Endothelial cell of umbilical vein (primary cell): ENCODE measurements around the gene GRAMD1B. TPM values are rescaled to one million over a fixed set of nuclear protein-coding genes. Genes with fewer than 3 reads are reported as not detected.

ENCODE experiments used
- BruUV-seq: library from RNA; stranded (reverse); fragments of 400-500 nt; replicated peaks from 2 replicates; lab custom pipeline; 2021; lab: Mats Ljungman, UMichigan
- CTCF ChIA-PET: fragments of 300-600, 350-600 bp; sonication (Branson Sonifier 250); formaldehyde crosslinking; loops from one replicate; lab custom pipeline; 2021; ENCODE audit warnings: antibody characterized with exemption, inconsistent platforms; lab: Charles Lee
- POLR2A ChIA-PET: fragments of 300-600, 350-600 bp; sonication (Branson Sonifier 250); formaldehyde crosslinking; loops from one replicate; lab custom pipeline; 2021; ENCODE audit warnings: antibody characterized with exemption, inconsistent platforms; lab: Charles Lee
- DNase-seq: peaks from one replicate; pipeline ENCODE4 v3.0.0-alpha.2; 2011; ENCODE audit warnings: low read depth, low spot score
- FAIRE-seq: peaks from 2 replicates; lab custom pipeline; 2011; peaks lifted over from hg19 to GRCh38; lab: Jason Lieb, UNC
- H2AFZ ChIP-seq: 2 replicates; pipeline ENCODE4 v1.6.0; 2012; ENCODE audit warnings: low read depth, low read length, control low read depth, inconsistent platforms
- H3K27ac ChIP-seq: 2 replicates; pipeline ENCODE4 v1.5.1; 2011; ENCODE audit warnings: low read depth, mild to moderate bottlenecking, control low read depth, low read length, moderate library complexity; ENCODE audit not compliant: insufficient read depth
- H3K27me3 ChIP-seq, 2 experiments: 2 replicates each; pipeline versions ENCODE4 v1.6.0 to v1.6.1; 2011; ENCODE audit warnings: low read length in 2 of 2, mixed read lengths in 1 of 2; ENCODE audit not compliant: control insufficient read depth in 2 of 2, insufficient read depth in 2 of 2
- H3K36me3 ChIP-seq, 2 experiments: 2 replicates in 1 of 2; 3 replicates in 1 of 2; pipeline ENCODE4 v1.5.1; 2011; ENCODE audit warnings: low read length in 2 of 2, mild to moderate bottlenecking in 1 of 2, moderate library complexity in 1 of 2; ENCODE audit not compliant: control insufficient read depth in 2 of 2, insufficient read depth in 2 of 2; ENCODE audit errors: extremely low read depth in 1 of 2
- H3K4me1 ChIP-seq: 3 replicates; pipeline ENCODE4 v1.5.1; 2011; ENCODE audit warnings: mild to moderate bottlenecking, low read length; ENCODE audit not compliant: control insufficient read depth, insufficient read depth; ENCODE audit errors: extremely low read depth
- H3K4me2 ChIP-seq: 2 replicates; pipeline ENCODE4 v1.6.1; 2011; ENCODE audit warnings: low read length, control low read depth, mixed read lengths; ENCODE audit not compliant: insufficient read depth
- H3K4me3 ChIP-seq, 3 experiments: fragments of 200-600 bp in 1 of 3; sonication (generic), shearing (Covaris generic) in 1 of 3; replicated peaks in 1 of 3; 2 replicates each; pipeline ENCODE4 v1.5.1; 2011 to 2016; ENCODE audit warnings: control low read depth in 3 of 3, low read length in 3 of 3, mild to moderate bottlenecking in 2 of 3, inconsistent platforms in 1 of 3, low read depth in 1 of 3, moderate library complexity in 1 of 3; ENCODE audit not compliant: insufficient read depth in 1 of 3
- H3K79me2 ChIP-seq: 2 replicates; pipeline ENCODE4 v1.6.0; 2012; ENCODE audit warnings: low read length, inconsistent platforms; ENCODE audit not compliant: control insufficient read depth, insufficient read depth
- H3K9ac ChIP-seq: replicated peaks from 2 replicates; pipeline ENCODE3; 2011; ENCODE audit warnings: low read length, control low read depth; ENCODE audit not compliant: insufficient read depth; ENCODE audit errors: extremely low read depth
- H3K9me1 ChIP-seq: replicated peaks from 3 replicates; pipeline ENCODE4 v1.6.0; 2011; ENCODE audit warnings: mild to moderate bottlenecking, low read length; ENCODE audit not compliant: control insufficient read depth, insufficient read depth; ENCODE audit errors: extremely low read depth
- H3K9me3 ChIP-seq: replicated peaks from 2 replicates; pipeline ENCODE4 v1.5.1; 2012; ENCODE audit warnings: low read length, inconsistent platforms; ENCODE audit not compliant: control insufficient read depth, insufficient read depth
- H4K20me1 ChIP-seq: replicated peaks from 2 replicates; pipeline ENCODE3; 2011; ENCODE audit warnings: mild to moderate bottlenecking, low read length; ENCODE audit not compliant: control insufficient read depth, insufficient read depth; ENCODE audit errors: extremely low read depth
- CTCF ChIP-seq, 2 donors: IDR thresholded peaks; 1 replicate in 1 of 2; 2 replicates in 1 of 2; pipeline ENCODE4 v1.5.1; 2011; ENCODE audit warnings: low read length in 2 of 2, mild to moderate bottlenecking in 2 of 2, moderate library complexity in 2 of 2, control low read depth in 1 of 2, inconsistent platforms in 1 of 2, low read depth in 1 of 2; ENCODE audit not compliant: insufficient read depth in 1 of 2; ENCODE audit errors: extremely low read depth in 1 of 2
- EZH2 ChIP-seq: IDR thresholded peaks from 2 replicates; pipeline ENCODE4 v1.6.1; 2012; ENCODE audit warnings: borderline replicate concordance, low read depth, mild to moderate bottlenecking, moderate library complexity, low read length, inconsistent platforms; ENCODE audit not compliant: severe bottlenecking
- FOS ChIP-seq: IDR thresholded peaks from 2 replicates; pipeline ENCODE4 v1.6.1; 2011; ENCODE audit warnings: mild to moderate bottlenecking, low read length, moderate library complexity, borderline replicate concordance; ENCODE audit not compliant: insufficient read depth
- GATA2 ChIP-seq: IDR thresholded peaks from 2 replicates; pipeline ENCODE4 v1.7.0; 2011; ENCODE audit warnings: low read depth, mild to moderate bottlenecking, moderate library complexity, mixed read lengths, low read length; ENCODE audit not compliant: insufficient read length, insufficient read depth
- JUN ChIP-seq: IDR thresholded peaks from 2 replicates; pipeline ENCODE4 v1.6.1; 2011; ENCODE audit warnings: borderline replicate concordance, low read depth; ENCODE audit not compliant: insufficient read length, insufficient read depth
- MAX ChIP-seq: IDR thresholded peaks from 2 replicates; pipeline ENCODE4 v1.6.1; 2011; ENCODE audit not compliant: insufficient read depth, insufficient read length
- MYC ChIP-seq: IDR thresholded peaks from one replicate; pipeline ENCODE4 v1.6.1; 2011; ENCODE audit warnings: mild to moderate bottlenecking, low read depth, low read length
- POLR2A ChIP-seq: IDR thresholded peaks from 2 replicates; pipeline ENCODE4 v1.6.1; 2012; ENCODE audit warnings: low read depth, mild to moderate bottlenecking, control low read depth, low read length
- POLR2AphosphoS5 ChIP-seq: IDR thresholded peaks from 2 replicates; pipeline ENCODE4 v1.6.1; 2012; ENCODE audit warnings: low read depth, mild to moderate bottlenecking, control low read depth, low read length, moderate library complexity; ENCODE audit not compliant: insufficient read depth
- dilution Hi-C: fragments of 300-500 bp; cut with MboI; formaldehyde crosslinking; loops from one replicate; pipeline ENCODE4 v1.15.0; 2019; ENCODE audit warnings: low sequenced_read_pairs; ENCODE audit not compliant: extremely low pct_ligation_motif_present
- intact Hi-C: fragments of 100-400 bp; cut with micrococcal nuclease; formaldehyde crosslinking; loops from one replicate; pipeline ENCODE4 v1.10.0; 2022
- polyA plus RNA-seq, 4 experiments: library from polyadenylated mRNA; depleted of rRNA in 3 of 4; stranded (reverse) in 3 of 4; unstranded in 1 of 4; fragments of >200 nt; gene quantifications; 2 replicates each; pipeline versions ENCODE4 v1.2.1 to v1.2.3, GENCODE V29; 2011 to 2012; ENCODE audit warnings: missing spikeins in 1 of 4
- total RNA-seq: library from RNA; stranded (reverse); gene quantifications from 2 replicates; pipeline ENCODE4 v1.2.3, GENCODE V29; 2021

The GRAMD1B gene
- total and polyA plus RNA-seq, 2 donors (not counting 3 experiments of a cell fraction or from before 2014, with no cell fraction given), result 5.1 to 11.1 TPM

DNA sequence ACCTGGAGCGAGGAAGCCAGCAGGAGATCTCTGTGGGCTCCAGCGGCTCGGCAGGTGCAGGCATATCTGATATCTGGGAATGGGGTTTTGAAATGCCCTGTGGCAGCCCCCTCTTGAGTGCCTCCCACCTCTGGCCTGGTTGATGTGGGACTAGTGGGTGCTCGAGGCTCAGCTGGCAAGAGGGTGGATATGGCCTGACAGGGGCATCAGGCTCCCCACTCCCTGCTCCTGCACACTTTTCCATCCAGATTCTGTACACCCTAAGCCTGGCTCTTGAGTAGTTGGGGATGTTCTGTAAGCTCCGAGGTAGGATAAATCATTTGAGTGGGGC is 149.4 kb downstream of the GRAMD1B start:
- no peaks in the 10 kb centered on the region for H3K4me1 ChIP-seq
- no peak overlapping the region for H2AFZ ChIP-seq
- H3K27me3 ChIP-seq, result peaks cover 2 to 8% of the 10 kb centered on the region in 2 experiments
- H3K9me1 ChIP-seq, result no peaks in the 10 kb centered on the region
- H3K4me3 ChIP-seq, result no peak overlapping the region
- H3K36me3 ChIP-seq, result no peaks in the 10 kb centered on the region
- intact Hi-C loops (no loop called here), dilution Hi-C loops (no loop called here)
- no peak overlapping the region for H3K4me2 ChIP-seq
- no peak overlapping the region for H3K9ac ChIP-seq
- TF ChIP-seq JUN, result no peak
- no peak for TF ChIP-seq MYC
- TF ChIP-seq EZH2, result no peak
- no peak for TF ChIP-seq FOS
- TF ChIP-seq POLR2AphosphoS5, result no peak
- TF ChIP-seq CTCF (IDR thresholded peaks at IDR 0.05; ENCODE audit: extremely low read depth in 1 of 2, insufficient read depth in 1 of 2, low read depth in 1 of 2, low read length in 2 of 2), result no peak
- no peak for TF ChIP-seq POLR2A
- no peak for TF ChIP-seq MAX
- no peak for TF ChIP-seq GATA2
- H3K27ac ChIP-seq, result no peak overlapping the region
- H4K20me1 ChIP-seq, result no peaks in the 10 kb centered on the region
- no TSS peak for BruUV-seq
- no peaks in the 10 kb centered on the region for H3K79me2 ChIP-seq
- ChIA-PET CTCF (interaction anchor here (1.1 to 4.4 kb wide), 10 partner anchors 11 to 132 kb away, joined by 3 to 117 read pairs (median 6); partner anchors contain the start of gene SCN3B), POLR2A (no interaction called here)
- no peak for DNase-seq
- no peaks in the 10 kb centered on the region for H3K9me3 ChIP-seq
- no peak for FAIRE-seq
